Stimulated activated CD8-positive, alpha-beta memory T cell treated with anti-CD3 and anti-CD28 coated beads, Interleukin-7, amount 100 ng/mL, for 4 hours (primary cell): ENCODE results near the gene IGFBP1.

Experiments used
- DNase-seq, 2 donors: peaks; one replicate each; pipeline ENCODE4 v3.0.0-alpha.2; 2020; ENCODE audit warnings: low read depth in 2 of 2

The IGFBP1 gene

DNA sequence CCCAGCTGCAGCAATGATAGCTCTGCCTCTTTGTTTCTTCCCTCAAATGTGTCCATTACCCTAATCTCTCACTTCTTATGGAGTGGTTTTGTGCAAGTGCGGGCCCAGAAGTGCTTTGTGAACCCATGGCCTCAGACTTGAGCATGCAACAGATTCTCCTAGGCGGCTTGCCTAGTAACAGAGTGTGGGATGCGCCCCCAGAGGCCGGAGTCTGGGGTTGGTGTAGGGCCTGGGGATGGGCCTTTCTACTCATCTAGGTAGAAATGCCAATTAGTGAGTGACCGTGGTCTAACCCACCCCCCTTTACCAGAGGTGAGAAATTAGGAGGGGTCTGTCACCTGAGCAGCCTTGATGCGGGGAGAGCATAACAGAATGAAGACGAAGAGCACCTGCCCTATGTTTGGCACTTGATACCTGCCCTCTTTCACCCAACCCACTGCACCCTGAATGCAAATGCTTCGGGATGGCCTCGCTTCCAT lies 7.0 kb upstream of the IGFBP1 start:
- DNase-seq, result no peak

DNA sequence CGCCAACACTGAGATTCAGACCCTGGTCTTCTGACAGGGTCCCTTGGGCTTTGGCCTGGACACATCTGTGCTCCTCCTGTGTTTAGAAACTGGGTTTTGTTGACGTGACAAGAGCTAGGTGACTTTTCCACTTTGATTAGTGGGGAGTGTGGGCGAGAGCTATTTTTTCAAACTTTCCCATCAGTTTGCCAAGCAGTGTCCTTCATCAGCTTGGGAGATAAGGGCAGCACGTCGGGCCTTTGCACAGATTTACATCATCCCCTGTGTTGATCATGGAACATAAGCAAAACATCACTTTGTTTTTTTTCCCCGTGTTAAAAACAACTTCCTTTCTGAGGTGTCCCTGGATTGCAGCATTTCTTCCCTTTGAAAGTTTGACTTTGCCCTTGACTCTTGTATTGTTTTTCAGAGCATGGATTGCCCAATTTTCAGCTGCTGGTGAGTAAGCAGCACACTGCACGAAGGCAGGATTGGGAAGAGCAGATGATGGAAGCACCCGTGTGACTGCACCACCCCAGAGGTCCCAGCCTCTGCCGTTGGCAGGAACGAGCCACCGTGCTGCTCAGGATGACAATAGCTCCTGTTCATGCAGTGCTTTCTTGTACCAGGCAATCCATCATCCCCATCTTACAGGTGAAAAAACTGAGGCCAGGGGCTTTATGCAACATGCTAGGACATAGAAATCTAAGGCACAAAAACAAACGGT lies 6.4 kb upstream of the IGFBP1 start:
- no peak for DNase-seq

DNA sequence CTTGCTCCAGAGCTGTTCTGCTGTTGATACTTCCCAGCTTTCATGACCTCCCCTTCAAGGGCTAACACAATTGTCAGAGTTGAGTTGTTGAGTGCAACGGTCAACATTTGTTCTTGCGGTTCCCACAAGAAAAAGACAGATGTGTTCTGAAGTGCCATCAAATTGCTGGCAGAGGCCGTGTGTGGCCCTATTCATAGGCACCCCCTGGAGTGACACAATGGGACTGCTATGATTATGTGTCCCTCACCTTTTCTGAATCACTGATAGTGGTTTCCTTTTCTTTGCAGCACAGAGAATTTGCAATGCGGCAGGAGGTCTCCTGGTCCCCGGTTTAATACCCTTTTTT lies 5.8 kb upstream of the IGFBP1 start:
- DNase-seq, result no peak

DNA sequence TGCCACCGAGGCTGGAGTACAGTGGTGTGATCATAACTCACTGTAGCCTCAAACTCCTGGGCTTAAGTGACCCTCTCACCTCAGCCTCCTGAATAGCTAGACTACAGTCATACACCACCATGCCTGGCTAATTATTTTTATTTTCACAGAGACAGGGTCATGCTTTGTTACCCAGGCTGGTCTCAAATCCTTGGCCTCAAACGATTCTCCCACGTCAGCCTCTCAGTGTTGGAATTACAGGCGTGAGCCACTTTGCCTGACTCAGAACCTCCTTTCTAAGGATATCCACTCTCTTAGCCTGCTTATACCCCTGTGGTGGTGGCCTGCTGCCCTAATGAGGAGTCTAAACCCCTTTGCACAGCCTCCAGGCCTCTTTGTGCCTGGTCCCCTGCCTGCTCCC lies 4.2 kb upstream of the IGFBP1 start:
- DNase-seq, result no peak

DNA sequence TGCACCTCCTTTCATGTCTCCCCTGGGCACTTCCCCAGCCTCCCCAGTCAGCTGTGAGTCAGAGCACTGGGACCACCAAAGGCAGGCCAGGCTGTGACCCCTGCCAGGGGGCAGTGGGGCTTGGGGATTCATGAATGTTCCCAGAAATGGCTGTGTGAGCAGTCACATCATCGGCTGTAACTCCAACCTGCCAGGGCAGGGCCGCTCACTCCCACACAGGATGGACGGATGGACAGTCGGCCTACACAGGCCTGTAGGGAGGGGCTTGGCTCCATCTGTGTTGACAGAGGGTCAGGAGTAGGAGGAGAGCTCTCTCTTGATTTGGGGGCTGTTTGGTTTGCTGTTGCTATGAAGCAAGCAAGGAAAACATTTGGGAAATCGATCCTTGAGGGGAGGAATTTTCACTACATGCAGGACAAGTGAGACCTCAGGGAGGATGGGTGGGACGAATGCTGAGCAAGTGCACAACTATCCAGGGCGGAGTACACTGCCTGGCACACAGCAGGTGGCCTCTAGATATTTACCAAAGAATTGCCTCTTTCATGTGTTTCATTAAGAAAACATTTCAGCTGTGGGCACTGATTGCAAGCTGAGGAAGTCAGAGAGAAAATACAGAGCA lies 2.9 kb upstream of the IGFBP1 start:
- no peak for DNase-seq

DNA sequence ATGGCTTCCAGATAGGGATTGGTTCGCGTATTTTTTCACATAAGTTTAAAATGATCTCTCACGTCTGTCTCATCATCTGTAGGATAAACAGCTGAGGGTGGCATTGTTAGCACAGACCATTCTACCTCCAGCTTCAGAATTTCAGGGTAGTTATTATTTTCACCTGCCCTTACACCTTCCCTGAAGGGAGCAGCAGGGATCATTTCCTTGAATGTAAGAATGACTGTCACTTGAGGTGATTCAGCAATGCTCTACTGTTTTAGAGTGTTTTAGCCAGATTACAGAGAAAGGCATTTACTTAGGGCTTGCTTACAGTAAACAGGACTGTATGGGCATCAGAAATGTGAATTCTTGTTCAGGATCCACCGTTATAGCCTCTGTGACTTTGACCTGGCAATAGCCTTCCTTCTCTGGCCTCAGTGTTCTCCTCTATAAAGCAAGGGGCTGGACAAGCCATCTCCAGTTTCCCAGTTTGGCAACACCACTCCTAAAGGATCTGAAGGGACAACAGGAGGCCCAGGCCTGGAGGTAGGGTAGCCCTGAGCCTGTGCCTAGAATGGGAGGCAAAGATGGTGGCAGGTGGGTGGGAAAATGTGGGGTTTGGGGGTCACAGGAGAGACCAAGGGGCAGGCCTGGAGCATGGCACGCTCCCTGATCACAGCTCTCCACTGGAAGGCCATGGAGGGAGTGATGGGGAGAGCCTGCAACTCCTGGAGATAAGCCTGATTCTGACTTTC lies 1.2 kb upstream of the IGFBP1 start:
- no peak for DNase-seq

DNA sequence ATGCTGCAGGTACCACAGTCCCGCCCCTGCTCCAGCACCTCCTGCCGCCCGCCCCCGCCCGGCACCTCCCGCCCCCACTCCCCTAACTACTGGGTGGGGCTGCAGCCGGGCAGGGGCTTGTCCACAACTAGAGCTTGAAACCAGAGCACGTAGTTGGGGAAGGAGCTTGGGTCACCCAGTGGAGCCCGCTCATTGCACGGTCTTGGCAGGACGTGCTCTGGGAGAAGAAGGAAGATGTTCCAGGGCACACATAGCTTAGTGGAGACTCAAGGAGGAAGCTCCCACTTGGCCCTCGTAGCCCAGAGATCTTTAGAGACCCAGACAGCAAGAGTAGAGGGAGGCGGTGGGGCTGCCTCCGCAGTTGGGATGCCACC lies 692 bp downstream of the IGFBP1 start:
- DNase-seq, result no peak

DNA sequence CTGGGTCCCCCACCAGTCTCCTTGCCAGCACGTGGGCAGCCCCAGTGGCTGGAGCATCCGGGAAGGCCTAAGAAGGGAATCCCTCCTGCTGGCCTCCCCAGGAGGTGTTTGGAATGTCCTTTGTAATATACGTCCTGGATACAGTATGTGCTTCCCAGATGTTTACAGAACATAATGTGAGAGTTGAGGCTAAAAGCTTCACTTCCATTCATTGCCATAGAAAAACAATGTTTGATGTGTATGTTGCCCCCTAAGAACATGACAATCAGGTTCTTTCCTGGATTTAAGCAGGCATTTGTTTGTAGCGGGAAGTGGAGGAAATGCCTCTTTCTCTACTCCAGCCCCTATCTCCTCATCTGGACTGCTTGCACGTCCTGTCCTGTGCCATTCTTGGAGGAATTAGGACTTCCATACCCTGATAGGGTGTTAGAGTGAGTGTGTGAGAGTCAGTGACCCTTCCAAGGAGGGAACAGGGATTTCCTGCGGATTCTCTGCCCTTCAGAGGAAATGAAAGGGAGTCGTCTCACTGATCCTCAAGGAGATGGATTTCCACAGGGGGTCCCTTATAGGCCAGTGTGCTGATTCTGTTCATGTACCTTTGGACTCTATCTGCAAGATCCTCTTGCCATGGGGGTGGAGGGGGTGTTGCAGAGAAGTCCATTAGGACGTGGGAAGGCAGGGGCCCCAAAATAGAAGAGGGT lies 1.2 kb downstream of the IGFBP1 start:
- DNase-seq, result no peak

DNA sequence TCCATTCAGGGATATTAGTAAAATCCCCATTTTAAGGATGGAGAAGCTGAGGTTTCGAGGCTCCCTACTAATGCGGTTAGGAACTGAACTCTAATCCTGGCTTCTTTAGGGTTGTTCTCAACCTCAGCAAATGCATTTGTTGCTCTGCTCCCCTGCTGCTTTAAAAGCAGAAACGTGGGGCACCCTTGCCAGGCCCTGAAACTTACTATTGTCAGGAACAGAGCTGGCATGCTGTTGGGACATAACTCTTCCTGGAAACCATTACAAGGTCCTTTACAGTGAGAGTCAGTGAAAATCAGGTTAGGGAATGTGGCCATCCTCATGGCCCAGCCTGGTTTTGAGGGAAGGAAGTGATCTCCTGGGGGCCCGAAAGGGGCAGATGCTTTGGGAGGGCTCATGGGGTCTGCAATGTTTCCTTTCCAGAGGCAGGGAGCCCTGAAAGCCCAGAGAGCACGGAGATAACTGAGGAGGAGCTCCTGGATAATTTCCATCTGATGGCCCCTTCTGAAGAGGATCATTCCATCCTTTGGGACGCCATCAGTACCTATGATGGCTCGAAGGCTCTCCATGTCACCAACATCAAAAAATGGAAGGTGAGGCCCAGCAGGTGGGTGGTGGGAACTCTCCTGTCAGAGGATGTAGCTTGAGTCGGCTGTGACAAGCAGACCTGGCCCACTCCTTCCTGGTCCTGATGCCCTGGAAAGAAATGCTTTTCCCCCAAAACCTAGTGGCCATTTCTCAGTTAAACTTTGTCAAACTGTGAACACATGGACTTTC lies 2.0 kb downstream of the IGFBP1 start:
- DNase-seq, result no peak

DNA sequence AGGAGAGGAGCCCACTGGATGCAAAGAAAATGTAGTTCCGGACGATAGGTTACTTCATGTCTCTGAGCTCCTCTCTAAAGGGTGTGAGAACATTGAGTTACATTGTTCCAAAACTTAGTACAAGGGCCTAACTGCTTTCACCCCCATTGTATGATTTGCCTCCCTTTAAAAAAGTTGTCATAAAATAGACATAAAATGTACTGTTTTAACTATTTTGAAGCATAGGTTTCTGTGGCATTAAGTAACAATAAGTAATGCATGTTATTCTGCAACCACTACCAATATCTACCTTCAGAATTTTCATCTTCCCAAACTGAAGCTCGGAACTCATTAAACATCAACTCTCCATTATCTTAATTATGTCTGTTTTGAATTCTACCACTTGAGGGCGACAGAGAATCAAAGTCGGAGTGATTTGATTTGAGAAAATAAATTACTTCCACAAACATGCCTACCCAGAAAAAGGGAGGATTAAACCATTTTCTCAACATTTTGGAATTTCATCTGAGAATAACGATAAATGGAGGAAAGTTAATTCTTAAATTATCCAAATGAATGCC lies 2.7 kb downstream of the IGFBP1 start:
- DNase-seq, result no peak

DNA sequence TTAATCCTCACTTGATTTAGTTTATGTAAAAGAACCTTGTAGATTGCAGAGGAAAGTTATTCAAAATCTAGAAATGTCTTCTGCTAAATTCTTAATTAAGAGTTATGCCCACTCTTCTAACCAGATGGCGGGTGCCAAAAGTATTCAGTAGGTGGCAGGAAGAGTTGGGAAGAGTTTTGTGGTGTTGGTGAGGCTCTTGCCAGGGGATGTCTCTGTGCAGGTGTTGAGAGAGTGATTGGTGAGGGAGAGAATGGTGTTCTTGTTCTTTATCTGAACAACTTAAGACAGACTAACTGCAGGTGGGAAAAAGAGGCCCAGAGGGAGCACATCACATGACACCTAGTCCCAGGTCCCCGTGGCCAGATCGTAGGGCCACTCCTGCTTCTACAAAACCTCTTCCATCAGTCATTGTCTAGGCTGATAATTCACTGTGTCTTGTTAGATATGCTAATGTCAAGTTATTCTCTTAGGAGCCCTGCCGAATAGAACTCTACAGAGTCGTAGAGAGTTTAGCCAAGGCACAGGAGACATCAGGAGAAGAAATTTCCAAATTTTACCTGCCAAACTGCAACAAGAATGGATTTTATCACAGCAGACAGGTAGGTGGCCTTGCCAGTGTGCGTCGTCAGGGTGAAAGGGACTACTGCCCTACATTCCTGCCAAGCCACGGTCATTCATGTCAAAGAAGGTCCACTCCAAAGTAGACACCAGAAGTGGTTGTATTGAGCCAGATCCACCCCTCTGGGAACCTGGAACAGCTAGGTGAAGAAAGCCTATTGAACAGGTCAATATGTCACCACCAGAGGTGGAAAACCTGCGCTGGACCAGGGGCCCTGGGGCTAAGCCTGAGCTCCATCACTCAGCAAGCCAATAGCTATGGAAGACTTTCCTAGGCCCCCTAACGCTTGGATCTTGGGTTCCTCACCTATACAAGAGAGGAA lies 3.4 kb downstream of the IGFBP1 start:
- no peak for DNase-seq

DNA sequence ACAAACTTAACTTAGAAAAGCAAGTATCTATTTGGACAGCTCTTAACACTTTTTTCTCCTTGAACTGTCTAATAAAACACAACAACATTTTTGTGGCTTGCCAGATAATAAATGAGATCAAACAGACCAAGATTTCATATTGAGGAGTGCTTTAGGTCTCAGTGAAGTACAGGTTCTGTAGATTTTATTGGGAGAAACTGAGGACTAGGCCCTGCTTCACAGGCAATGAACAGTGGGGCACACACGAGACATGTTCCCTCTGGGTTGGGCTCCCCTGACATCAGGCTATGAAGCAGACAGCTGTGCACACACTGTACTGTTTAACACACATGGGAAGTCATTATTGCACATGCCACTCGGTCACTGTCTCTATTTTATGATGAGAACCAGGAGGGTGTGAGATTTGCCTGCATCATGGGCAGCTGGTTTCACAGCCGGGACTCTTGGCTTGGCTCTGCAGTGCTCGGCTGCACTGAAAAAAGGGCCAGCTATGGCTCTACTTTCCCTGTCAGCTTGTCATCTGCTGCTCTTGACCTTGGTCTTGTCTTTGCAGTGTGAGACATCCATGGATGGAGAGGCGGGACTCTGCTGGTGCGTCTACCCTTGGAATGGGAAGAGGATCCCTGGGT lies 4.2 kb downstream of the IGFBP1 start:
- DNase-seq, result no peak

DNA sequence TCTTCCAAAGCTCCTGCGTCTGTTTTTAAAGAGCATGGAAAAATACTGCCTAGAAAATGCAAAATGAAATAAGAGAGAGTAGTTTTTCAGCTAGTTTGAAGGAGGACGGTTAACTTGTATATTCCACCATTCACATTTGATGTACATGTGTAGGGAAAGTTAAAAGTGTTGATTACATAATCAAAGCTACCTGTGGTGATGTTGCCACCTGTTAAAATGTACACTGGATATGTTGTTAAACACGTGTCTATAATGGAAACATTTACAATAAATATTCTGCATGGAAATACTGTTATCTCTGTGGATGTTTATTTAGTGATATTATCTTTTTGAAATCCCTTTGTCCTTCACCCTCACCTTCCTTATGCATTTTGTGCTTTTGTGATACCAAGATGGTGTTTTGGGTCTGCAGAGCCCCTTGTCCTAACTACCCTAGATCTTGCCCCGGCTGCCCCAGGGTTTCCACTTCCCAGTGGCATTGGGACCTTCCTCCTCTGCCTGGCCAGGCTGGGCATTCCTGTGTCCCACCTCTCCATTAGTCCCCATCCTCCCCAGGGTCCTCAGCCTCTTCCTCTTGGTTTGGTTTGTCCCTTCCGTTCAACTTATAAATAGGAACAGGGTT lies 5.2 kb downstream of the IGFBP1 start:
- no peak for DNase-seq

DNA sequence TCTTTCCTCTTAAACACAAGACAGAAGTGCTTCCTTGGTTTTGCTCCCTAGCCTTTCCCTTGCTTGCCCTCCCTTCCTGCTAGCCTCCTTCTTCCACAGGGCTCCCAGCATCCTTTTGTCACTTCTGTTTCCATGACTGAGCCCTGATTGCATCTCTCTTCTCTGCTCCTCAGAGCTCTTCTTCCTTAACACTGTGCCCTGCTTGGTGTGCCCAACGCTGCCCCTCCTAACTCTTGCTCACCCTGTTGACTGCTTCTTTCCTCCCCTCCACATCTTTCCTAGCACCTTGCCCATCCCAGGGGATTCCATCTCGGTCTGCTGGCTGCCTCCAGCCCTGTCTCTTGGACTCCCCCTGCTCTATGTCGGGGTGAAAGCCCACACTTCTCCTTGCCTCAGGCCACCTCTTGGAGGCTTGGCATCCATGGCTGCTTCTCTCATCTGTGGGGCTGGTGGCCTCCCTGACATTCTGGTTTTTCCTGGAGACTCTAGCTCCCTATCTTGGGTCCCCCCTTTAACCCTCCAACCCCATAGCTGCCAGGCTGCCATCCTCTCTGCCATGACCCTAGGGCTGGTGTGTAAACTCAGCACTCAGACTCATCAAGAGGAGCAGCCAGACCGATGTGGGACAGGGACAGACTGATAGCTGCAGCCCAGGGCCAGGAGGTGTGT lies 5.8 kb downstream of the IGFBP1 start:
- no peak for DNase-seq

DNA sequence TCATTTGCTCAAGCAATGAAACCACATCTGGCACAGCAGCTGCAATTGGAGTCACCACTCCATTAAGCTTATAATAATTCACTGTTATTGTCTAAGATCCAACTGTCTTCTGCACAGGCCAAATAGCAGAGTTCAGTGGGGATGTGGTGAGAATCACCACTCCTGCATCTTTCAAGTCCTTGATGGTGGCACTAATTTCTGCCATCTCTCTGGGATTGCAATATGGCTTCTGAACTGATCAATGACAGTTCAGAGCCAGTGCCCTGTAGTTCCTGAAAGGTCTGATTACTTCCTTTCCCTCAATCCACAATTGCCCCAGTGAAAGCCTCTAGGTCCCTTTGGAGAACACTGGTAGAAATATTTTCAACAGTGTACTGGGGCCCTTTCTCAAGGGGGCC lies 6.4 kb downstream of the IGFBP1 start:
- no peak for DNase-seq

DNA sequence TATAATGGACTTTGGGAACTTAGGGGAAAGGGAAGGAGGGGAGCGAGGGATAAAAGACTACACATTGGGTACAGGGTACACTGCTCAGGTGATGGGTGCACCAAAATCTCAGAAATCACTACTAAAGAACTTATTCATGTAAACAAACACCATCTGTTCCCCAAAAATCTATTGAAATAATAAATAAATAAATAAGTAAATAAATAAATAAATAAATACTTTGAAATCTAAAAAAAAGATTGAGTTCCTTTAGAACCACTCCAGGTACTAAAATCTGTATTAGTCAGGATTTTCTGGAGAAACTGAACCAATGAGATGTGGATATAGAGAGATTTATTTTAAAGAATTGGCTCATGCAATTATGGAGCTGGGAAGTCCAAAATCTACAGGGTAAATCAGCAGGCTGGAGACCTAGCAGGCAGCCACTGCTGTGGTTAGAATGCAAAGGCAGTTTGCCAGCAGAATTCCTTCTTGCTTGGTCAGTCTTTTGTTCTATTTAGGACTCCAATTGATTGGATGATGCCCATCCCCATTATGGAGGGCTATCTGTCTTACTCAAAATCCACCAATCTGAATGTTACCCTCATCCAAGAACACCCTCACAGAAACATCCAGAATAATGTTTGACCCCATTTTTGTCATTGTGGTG lies 8.9 kb downstream of the IGFBP1 start:
- no peak for DNase-seq

DNA sequence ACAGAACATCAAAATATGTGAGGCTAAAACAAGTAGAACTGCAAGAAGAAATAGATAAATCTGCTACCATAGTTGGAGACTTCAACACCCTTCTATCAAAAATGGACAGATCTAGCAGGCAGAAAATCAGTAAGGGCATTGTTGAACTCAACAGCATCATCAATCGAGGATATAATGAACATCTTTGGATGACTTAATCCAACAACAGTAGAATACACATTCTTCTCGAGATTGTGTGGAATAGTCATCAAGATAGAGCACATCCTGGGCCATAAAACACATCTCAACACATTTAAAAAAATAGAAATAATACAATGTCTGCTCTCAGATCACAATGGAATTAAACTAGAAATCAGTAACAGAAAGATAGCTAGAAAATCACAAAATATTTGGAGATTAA lies 9.9 kb downstream of the IGFBP1 start:
- DNase-seq, result no peak

DNA sequence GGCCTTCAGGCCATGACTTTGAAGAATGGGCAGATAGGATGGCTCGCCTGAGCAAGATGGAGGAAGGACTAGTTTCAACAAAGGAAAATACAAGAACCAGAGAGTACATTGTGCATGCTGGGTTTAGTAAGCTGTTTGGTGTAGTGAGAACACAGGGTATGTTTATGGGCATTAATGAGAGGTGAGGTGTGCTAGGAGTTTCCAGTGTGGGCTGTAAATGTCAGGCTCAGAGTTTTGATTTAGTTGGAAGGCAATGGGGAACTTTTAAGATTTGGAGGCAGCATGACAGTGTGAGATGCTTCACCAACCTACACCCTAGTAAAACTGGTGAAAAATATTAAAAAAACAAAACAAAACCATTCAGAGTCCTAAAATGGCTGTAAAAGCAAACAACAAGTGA lies 13.3 kb downstream of the IGFBP1 start:
- no peak for DNase-seq
